Measurements from ENCODE around the gene KIF18B. TPM values are rescaled to one million over a fixed set of nuclear protein-coding genes. Genes with fewer than 3 reads are reported as not detected.

Gene KIF18B
- total RNA-seq, 4 donors from 2014 or later, result 0.08 to 0.35 (median 0.27) TPM; not detected in 1

GRCh38 chr17:44889003-44889402 is 58.6 kb downstream of the KIF18B start:
- ATAC-seq, result no peak
- WGBS, 2 donors (ENCODE audit: low coverage in 1 of 2), result 71 to 97% methylated on average over 7 of the region's 7 CpGs
- no peak for TF ChIP-seq POLR2AphosphoS5 (IDR thresholded peaks at IDR 0.05)
- TF ChIP-seq CTCF (IDR thresholded peaks at IDR 0.05), result no peak
- TF ChIP-seq POLR2A (IDR thresholded peaks at IDR 0.05), result no peak
- TF ChIP-seq EP300 (IDR thresholded peaks at IDR 0.05), result no peak
- Histone ChIP-seq H3K4me1 (peaks cover 0 to 12% (median 0%) of the 10 kb centered on the region in 3 donors), H3K27ac (no peak overlapping the region), H3K36me3 (peaks cover 0 to 87% of the 10 kb centered on the region in 2 donors), H3K27me3 (no peaks in the 10 kb centered on the region), H3K9me3 (no peaks in the 10 kb centered on the region), H3K4me3 (no peak overlapping the region)

- no peak overlapping the region for H3K27ac ChIP-seq
- TF ChIP-seq POLR2A (IDR thresholded peaks at IDR 0.05), result no peak
- no peak for TF ChIP-seq POLR2AphosphoS5 (IDR thresholded peaks at IDR 0.05)
- no peak for TF ChIP-seq EP300 (IDR thresholded peaks at IDR 0.05)
- TF ChIP-seq CTCF (IDR thresholded peaks at IDR 0.05), result no peak
- peaks cover 0 to 12% (median 0%) of the 10 kb centered on the region in 3 donors for H3K4me1 ChIP-seq
- H3K36me3 ChIP-seq, result peaks cover 0 to 87% of the 10 kb centered on the region in 2 donors
- 78 to 91% methylated on average over 8 to 10 of the region's 10 CpGs for WGBS, 2 donors (ENCODE audit: low coverage in 1 of 2)
- H3K4me3 ChIP-seq, result no peak overlapping the region
- no peak for ATAC-seq
- no peaks in the 10 kb centered on the region for H3K9me3 ChIP-seq
- H3K27me3 ChIP-seq, result no peaks in the 10 kb centered on the region
Observed at GRCh38 chr17:44887971-44888954, 59.3 kb downstream of the KIF18B start.

DNA sequence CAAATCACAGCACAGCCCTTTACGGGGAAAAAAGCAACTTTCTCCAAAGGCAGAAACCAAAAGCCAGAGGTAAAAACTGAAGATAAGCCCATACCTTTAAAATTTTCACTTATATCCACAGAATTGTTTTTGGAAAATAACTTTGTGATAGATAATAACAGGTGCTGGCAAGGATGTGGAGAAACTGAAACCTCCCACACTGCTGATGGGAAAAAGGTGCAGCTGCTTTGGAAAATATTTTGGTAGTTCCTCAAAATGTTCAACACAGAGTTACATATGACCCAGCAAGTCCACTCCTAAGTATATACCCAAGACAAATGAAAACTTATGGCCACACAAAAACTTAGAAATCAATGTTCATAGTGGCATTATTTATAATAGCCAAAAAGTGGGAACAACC is 60.6 kb downstream of the KIF18B start:
- Histone ChIP-seq H3K27me3 (no peaks in the 10 kb centered on the region), H3K36me3 (peaks cover 0 to 87% of the 10 kb centered on the region in 2 donors), H3K4me1 (peaks cover 0 to 12% (median 0%) of the 10 kb centered on the region in 3 donors), H3K4me3 (no peak overlapping the region), H3K27ac (no peak overlapping the region), H3K9me3 (no peaks in the 10 kb centered on the region)
- no peak for TF ChIP-seq CTCF (IDR thresholded peaks at IDR 0.05)
- no peak for TF ChIP-seq POLR2A (IDR thresholded peaks at IDR 0.05)
- no peak for TF ChIP-seq EP300 (IDR thresholded peaks at IDR 0.05)
- no peak for TF ChIP-seq POLR2AphosphoS5 (IDR thresholded peaks at IDR 0.05)
- ATAC-seq, result no peak
- WGBS, 2 donors (ENCODE audit: low coverage in 1 of 2), result 50 to 80% methylated on average over 1 of the region's 1 CpG

DNA sequence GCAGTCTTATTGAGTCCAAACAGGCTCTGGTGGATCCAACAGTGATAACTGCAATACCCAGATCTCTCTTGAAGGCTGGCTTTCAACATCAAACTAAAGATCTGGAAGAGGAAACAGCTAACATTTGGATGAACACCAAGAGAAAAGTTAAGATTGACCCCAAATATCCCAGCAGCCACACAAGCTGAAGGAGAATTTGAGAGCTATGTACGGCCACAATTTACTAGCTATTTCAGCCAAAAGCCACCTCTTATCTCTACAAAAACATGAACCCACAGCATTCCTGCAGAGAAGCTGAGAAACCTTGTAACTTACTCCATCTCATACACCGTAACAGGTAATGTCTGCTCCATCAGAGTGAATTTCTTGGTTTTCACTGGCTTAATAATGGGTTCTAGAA is 62.6 kb downstream of the KIF18B start:
- Histone ChIP-seq H3K27me3 (no peaks in the 10 kb centered on the region), H3K4me3 (no peak overlapping the region), H3K36me3 (peaks cover 3 to 91% of the 10 kb centered on the region in 2 donors), H3K27ac (no peak overlapping the region), H3K9me3 (no peaks in the 10 kb centered on the region), H3K4me1 (peaks cover 0 to 5% (median 0%) of the 10 kb centered on the region in 3 donors)
- 82 to 88% methylated on average over 2 of the region's 2 CpGs for WGBS, 2 donors (ENCODE audit: low coverage in 1 of 2)
- TF ChIP-seq CTCF (IDR thresholded peaks at IDR 0.05) (no peak), POLR2A (IDR thresholded peaks at IDR 0.05) (no peak), POLR2AphosphoS5 (IDR thresholded peaks at IDR 0.05) (no peak), EP300 (IDR thresholded peaks at IDR 0.05) (no peak)
- no peak for ATAC-seq
